Retinal pigment epithelial cell (primary cell): ENCODE measurements around the gene CELF4.

ENCODE experiments used
- DNase-seq: peaks from one replicate; pipeline ENCODE4 v3.0.0-alpha.2; 2010; ENCODE audit warnings: low read depth
- H3K4me3 ChIP-seq: 2 replicates; pipeline ENCODE4 v1.5.1; 2011; ENCODE audit warnings: mild to moderate bottlenecking, low read length, control low read depth, moderate library complexity
- CTCF ChIP-seq: conservative IDR thresholded peaks from 2 replicates; pipeline ENCODE4 v1.5.1; 2011; ENCODE audit warnings: low read depth, low read length, control low read depth, inconsistent platforms

The CELF4 gene

GRCh38 chr18:37343542-37343851 is 222.1 kb downstream of the CELF4 start:
- no peak for DNase-seq
- no peak overlapping the region for H3K4me3 ChIP-seq
- no peak for TF ChIP-seq CTCF

GRCh38 chr18:37341473-37342086 is 224.0 kb downstream of the CELF4 start:
- H3K4me3 ChIP-seq, result no peak overlapping the region
- no peak for DNase-seq
- no peak for TF ChIP-seq CTCF

- DNase-seq, result no peak
- no peak overlapping the region for H3K4me3 ChIP-seq
- TF ChIP-seq CTCF, result no peak
Measured at GRCh38 chr18:37341016-37341415, 224.6 kb downstream of the CELF4 start.

- TF ChIP-seq CTCF, result no peak
- no peak for DNase-seq
- no peak overlapping the region for H3K4me3 ChIP-seq
Measured at GRCh38 chr18:37339701-37340215, 225.8 kb downstream of the CELF4 start.

GRCh38 chr18:37336568-37337285 is 228.9 kb downstream of the CELF4 start:
- no peak for TF ChIP-seq CTCF
- DNase-seq, result no peak
- H3K4me3 ChIP-seq, result no peak overlapping the region

- DNase-seq, result peak; percentile 37
- H3K4me3 ChIP-seq, result peak overlapping the region; percentile 18
- peak; percentile 77 for TF ChIP-seq CTCF
Measured at GRCh38 chr18:37335409-37335736, 230.2 kb downstream of the CELF4 start.
